Glutamatergic neuron (in vitro differentiated cells): Measurements from ENCODE around the gene ALDH3B1. TPM values are rescaled to one million over a fixed set of nuclear protein-coding genes. Genes with fewer than 3 reads are reported as not detected.

Experiments
- DNase-seq: peaks from one replicate; pipeline ENCODE4 v3.0.0; 2022
- H3K27ac Mint-ChIP-seq: one replicate; pipeline ENCODE4 v1.8.0; 2020; ENCODE audit warnings: mild to moderate bottlenecking, mixed read lengths, inconsistent platforms; ENCODE audit not compliant: unreplicated experiment
- H3K27me3 Mint-ChIP-seq: one replicate; pipeline ENCODE4 v1.8.0; 2020; ENCODE audit warnings: mild to moderate bottlenecking, moderate library complexity, mixed read lengths, inconsistent platforms; ENCODE audit not compliant: unreplicated experiment
- H3K36me3 Mint-ChIP-seq: one replicate; pipeline ENCODE4 v1.8.0; 2020; ENCODE audit warnings: mild to moderate bottlenecking, mixed read lengths, inconsistent platforms; ENCODE audit not compliant: unreplicated experiment
- H3K4me1 Mint-ChIP-seq: one replicate; pipeline ENCODE4 v1.8.0; 2020; ENCODE audit warnings: mild to moderate bottlenecking, low read depth, mixed read lengths, inconsistent platforms; ENCODE audit not compliant: unreplicated experiment
- H3K4me3 Mint-ChIP-seq: one replicate; pipeline ENCODE4 v1.8.0; 2020; ENCODE audit warnings: mild to moderate bottlenecking, mixed read lengths, inconsistent platforms; ENCODE audit not compliant: unreplicated experiment
- H3K9me3 Mint-ChIP-seq: one replicate; pipeline ENCODE4 v1.8.0; 2020; ENCODE audit warnings: mild to moderate bottlenecking, moderate library complexity, mixed read lengths, inconsistent platforms; ENCODE audit not compliant: unreplicated experiment
- CTCF ChIP-seq: fragments of 200-600 bp; sonication (generic); IDR thresholded peaks from one replicate; pipeline ENCODE4 v1.5.0; 2021; ENCODE audit not compliant: partially characterized antibody, unreplicated experiment
- total RNA-seq: library from RNA; stranded (reverse); fragmentation: NEBNext Ultra II Directional; extraction: Animal tissue kit (Norgen Biotek cat#: 25700); gene quantifications from one replicate; pipeline ENCODE4 v1.2.1, GENCODE V29; 2021; ENCODE audit not compliant: unreplicated experiment

The ALDH3B1 gene
- total RNA-seq, 1 donor from 2014 or later = 0.22 TPM

GRCh38 chr11:68067991-68068390 lies 57.9 kb downstream of the ALDH3B1 start:
- peaks cover 4% of the 10 kb centered on the region for H3K27me3 Mint-ChIP-seq
- peaks cover 10% of the 10 kb centered on the region for H3K36me3 Mint-ChIP-seq
- TF ChIP-seq CTCF = no peak
- peaks cover 8% of the 10 kb centered on the region for H3K9me3 Mint-ChIP-seq
- H3K4me3 Mint-ChIP-seq = no peak overlapping the region
- H3K27ac Mint-ChIP-seq = no peak overlapping the region
- DNase-seq = no peak
- peaks cover 28% of the 10 kb centered on the region for H3K4me1 Mint-ChIP-seq

GRCh38 chr11:68071281-68072048 lies 61.3 kb downstream of the ALDH3B1 start:
- Mint-ChIP-seq H3K9me3 (peaks cover 2% of the 10 kb centered on the region), H3K4me1 (peaks cover 20% of the 10 kb centered on the region), H3K4me3 (no peak overlapping the region), H3K27me3 (peaks cover 4% of the 10 kb centered on the region), H3K27ac (no peak overlapping the region), H3K36me3 (peaks cover 10% of the 10 kb centered on the region)
- TF ChIP-seq CTCF = no peak
- no peak for DNase-seq

- H3K36me3 Mint-ChIP-seq = peaks cover 3% of the 10 kb centered on the region
- H3K9me3 Mint-ChIP-seq = peaks cover 2% of the 10 kb centered on the region
- TF ChIP-seq CTCF = no peak
- peaks cover 4% of the 10 kb centered on the region for H3K27me3 Mint-ChIP-seq
- H3K4me3 Mint-ChIP-seq = no peak overlapping the region
- peaks cover 16% of the 10 kb centered on the region for H3K4me1 Mint-ChIP-seq
- DNase-seq = no peak
- H3K27ac Mint-ChIP-seq = no peak overlapping the region
Measured at GRCh38 chr11:68074584-68075352, 64.6 kb downstream of the ALDH3B1 start.

GRCh38 chr11:68076371-68077042 lies 66.4 kb downstream of the ALDH3B1 start:
- Mint-ChIP-seq H3K36me3 (peaks cover 4% of the 10 kb centered on the region), H3K27ac (no peak overlapping the region), H3K27me3 (peaks cover 4% of the 10 kb centered on the region), H3K9me3 (peaks cover 2% of the 10 kb centered on the region), H3K4me1 (peaks cover 16% of the 10 kb centered on the region), H3K4me3 (no peak overlapping the region)
- no peak for DNase-seq
- no peak for TF ChIP-seq CTCF
